Measurements from ENCODE around the gene SRRM3. TPM values are rescaled to one million over a fixed set of nuclear protein-coding genes. Genes with fewer than 3 reads are reported as not detected.

Gene SRRM3
- polyA plus RNA-seq, 2 of the 4 experiments (the other 2 are of a cell fraction), result 2.4 to 7.0 TPM

- peaks cover 10% of the 10 kb centered on the region; the same call in 2 of the 3 replicates for H3K4me1 ChIP-seq
- no peak for FAIRE-seq
- H3K4me2 ChIP-seq, result no peak overlapping the region
- WGBS (ENCODE audit: missing lambda C conversion rate), result 77% methylated on average over 4 of the region's 4 CpGs
- no peak overlapping the region for H3K27ac ChIP-seq
- ATAC-seq, result no peak
- ChIA-PET POLR2A (no interaction called here), CTCF (interaction anchor here (0.7 to 2.8 kb wide), 7 partner anchors 8 to 77 kb away, joined by 3 to 18 read pairs (median 4); no protein-coding TSS in a partner anchor)
- H3K4me3 ChIP-seq, result no peak overlapping the region
- DNase-seq (ENCODE audit: low read depth in 1 of 2, low spot score in 1 of 2), result no peak
- no peak for TF ChIP-seq KDM5A (IDR thresholded peaks at IDR 0.05)
- TF ChIP-seq RNF2 (IDR thresholded peaks at IDR 0.05; ENCODE audit: borderline replicate concordance, low read depth), result no peak
- TF ChIP-seq E2F6 (IDR thresholded peaks at IDR 0.05; ENCODE audit: borderline replicate concordance, low read depth), result no peak
- TF ChIP-seq, protein P1, sequence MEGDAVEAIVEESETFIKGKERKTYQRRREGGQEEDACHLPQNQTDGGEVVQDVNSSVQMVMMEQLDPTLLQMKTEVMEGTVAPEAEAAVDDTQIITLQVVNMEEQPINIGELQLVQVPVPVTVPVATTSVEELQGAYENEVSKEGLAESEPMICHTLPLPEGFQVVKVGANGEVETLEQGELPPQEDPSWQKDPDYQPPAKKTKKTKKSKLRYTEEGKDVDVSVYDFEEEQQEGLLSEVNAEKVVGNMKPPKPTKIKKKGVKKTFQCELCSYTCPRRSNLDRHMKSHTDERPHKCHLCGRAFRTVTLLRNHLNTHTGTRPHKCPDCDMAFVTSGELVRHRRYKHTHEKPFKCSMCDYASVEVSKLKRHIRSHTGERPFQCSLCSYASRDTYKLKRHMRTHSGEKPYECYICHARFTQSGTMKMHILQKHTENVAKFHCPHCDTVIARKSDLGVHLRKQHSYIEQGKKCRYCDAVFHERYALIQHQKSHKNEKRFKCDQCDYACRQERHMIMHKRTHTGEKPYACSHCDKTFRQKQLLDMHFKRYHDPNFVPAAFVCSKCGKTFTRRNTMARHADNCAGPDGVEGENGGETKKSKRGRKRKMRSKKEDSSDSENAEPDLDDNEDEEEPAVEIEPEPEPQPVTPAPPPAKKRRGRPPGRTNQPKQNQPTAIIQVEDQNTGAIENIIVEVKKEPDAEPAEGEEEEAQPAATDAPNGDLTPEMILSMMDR (IDR thresholded peaks at IDR 0.05), result no peak
- TF ChIP-seq TFCP2L1 (CRISPR knock-in tag; IDR thresholded peaks at IDR 0.05), result no peak
- TF ChIP-seq SMC3 (IDR thresholded peaks at IDR 0.05), result no peak
- TF ChIP-seq ZC3H11A (IDR thresholded peaks at IDR 0.05), result no peak
- no peak for TF ChIP-seq GATA3 (IDR thresholded peaks at IDR 0.05; ENCODE audit: borderline replicate concordance)
- TF ChIP-seq, protein P2, sequence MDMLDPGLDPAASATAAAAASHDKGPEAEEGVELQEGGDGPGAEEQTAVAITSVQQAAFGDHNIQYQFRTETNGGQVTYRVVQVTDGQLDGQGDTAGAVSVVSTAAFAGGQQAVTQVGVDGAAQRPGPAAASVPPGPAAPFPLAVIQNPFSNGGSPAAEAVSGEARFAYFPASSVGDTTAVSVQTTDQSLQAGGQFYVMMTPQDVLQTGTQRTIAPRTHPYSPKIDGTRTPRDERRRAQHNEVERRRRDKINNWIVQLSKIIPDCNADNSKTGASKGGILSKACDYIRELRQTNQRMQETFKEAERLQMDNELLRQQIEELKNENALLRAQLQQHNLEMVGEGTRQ (IDR thresholded peaks at IDR 0.05), result no peak
- no peak for TF ChIP-seq FOSB (CRISPR knock-in tag; IDR thresholded peaks at IDR 0.05)
- TF ChIP-seq, protein P3, sequence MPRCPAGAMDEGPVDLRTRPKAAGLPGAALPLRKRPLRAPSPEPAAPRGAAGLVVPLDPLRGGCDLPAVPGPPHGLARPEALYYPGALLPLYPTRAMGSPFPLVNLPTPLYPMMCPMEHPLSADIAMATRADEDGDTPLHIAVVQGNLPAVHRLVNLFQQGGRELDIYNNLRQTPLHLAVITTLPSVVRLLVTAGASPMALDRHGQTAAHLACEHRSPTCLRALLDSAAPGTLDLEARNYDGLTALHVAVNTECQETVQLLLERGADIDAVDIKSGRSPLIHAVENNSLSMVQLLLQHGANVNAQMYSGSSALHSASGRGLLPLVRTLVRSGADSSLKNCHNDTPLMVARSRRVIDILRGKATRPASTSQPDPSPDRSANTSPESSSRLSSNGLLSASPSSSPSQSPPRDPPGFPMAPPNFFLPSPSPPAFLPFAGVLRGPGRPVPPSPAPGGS (IDR thresholded peaks at IDR 0.05), result no peak
- TF ChIP-seq RFX5 (IDR thresholded peaks at IDR 0.05), result no peak
- TF ChIP-seq SREBF2 (IDR thresholded peaks at IDR 0.05), result no peak
- TF ChIP-seq CBX8 (IDR thresholded peaks at IDR 0.05), result no peak
- TF ChIP-seq HOXB5 (CRISPR knock-in tag; IDR thresholded peaks at IDR 0.05), result no peak
- TF ChIP-seq ATOH8 (CRISPR knock-in tag; IDR thresholded peaks at IDR 0.05; ENCODE audit: low read depth), result no peak
- TF ChIP-seq NR3C1 (IDR thresholded peaks at IDR 0.05), result no peak
- no peaks in the 10 kb centered on the region for H3K9me3 ChIP-seq
Measured at GRCh38 chr7:76254781-76255180, 53.1 kb downstream of the SRRM3 start.

DNA sequence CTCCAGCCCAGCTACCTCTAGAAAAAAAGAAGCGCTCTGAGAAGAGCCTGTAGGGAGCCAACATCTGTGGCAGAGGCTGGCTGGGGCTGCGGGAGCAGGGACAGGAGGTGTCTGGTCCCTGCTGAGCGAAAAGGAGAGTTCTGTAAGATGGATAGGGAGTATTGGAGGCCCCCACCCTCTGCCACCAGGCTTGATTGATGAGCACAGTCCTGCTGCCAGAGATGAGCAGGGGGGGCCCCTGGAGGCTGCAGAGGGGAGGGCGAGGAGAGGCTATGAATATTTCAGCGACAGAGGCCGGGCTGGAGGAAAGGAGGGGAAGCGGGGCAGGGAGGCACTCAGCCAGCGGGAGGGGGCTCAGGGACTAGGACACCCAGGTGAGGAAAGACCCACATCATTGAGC lies 56.3 kb downstream of the SRRM3 start:
- Histone ChIP-seq H3K4me2 (no peak overlapping the region), H3K27ac (no peak overlapping the region), H3K9me3 (no peaks in the 10 kb centered on the region), H3K4me3 (no peak overlapping the region), H3K4me1 (0 out of 3 replicates have a peak, but pooled peaks cover 2% of the 10 kb centered on the region)
- 78% methylated on average over 8 of the region's 8 CpGs for WGBS (ENCODE audit: missing lambda C conversion rate)
- POLR2A ChIA-PET, result no interaction called here
- FAIRE-seq (no peak), DNase-seq (ENCODE audit: low read depth in 1 of 2, low spot score in 1 of 2) (peak in 1 of 2 experiments; percentile 45), ATAC-seq (peak; percentile 28 to 38; a peak in 4 of 6 replicates)
- CTCF ChIA-PET, result interaction anchor here (0.5 to 9.6 kb wide), 5 partner anchors 24 to 81 kb away, joined by 3 to 127 read pairs (median 3); no protein-coding TSS in a partner anchor
- TF ChIP-seq JUN (IDR thresholded peaks at IDR 0.05) (no peak), RAD21 (conservative IDR thresholded peaks at IDR 0.05 in 1 of 2, IDR thresholded peaks at IDR 0.05 in 1 of 2) (0 out of 5 replicates have a peak, but pooled peaks of 1 of the 2 experiments have one; percentile 16), ZC3H11A (IDR thresholded peaks at IDR 0.05) (no peak), HOXB5 (CRISPR knock-in tag; IDR thresholded peaks at IDR 0.05) (peak; percentile 84)
- TF ChIP-seq, protein P4, sequence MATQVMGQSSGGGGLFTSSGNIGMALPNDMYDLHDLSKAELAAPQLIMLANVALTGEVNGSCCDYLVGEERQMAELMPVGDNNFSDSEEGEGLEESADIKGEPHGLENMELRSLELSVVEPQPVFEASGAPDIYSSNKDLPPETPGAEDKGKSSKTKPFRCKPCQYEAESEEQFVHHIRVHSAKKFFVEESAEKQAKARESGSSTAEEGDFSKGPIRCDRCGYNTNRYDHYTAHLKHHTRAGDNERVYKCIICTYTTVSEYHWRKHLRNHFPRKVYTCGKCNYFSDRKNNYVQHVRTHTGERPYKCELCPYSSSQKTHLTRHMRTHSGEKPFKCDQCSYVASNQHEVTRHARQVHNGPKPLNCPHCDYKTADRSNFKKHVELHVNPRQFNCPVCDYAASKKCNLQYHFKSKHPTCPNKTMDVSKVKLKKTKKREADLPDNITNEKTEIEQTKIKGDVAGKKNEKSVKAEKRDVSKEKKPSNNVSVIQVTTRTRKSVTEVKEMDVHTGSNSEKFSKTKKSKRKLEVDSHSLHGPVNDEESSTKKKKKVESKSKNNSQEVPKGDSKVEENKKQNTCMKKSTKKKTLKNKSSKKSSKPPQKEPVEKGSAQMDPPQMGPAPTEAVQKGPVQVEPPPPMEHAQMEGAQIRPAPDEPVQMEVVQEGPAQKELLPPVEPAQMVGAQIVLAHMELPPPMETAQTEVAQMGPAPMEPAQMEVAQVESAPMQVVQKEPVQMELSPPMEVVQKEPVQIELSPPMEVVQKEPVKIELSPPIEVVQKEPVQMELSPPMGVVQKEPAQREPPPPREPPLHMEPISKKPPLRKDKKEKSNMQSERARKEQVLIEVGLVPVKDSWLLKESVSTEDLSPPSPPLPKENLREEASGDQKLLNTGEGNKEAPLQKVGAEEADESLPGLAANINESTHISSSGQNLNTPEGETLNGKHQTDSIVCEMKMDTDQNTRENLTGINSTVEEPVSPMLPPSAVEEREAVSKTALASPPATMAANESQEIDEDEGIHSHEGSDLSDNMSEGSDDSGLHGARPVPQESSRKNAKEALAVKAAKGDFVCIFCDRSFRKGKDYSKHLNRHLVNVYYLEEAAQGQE (IDR thresholded peaks at IDR 0.05), result no peak
